Measurements from ENCODE around the gene HES4. TPM values are rescaled to one million over a fixed set of nuclear protein-coding genes. Genes with fewer than 3 reads are reported as not detected.

Gene HES4, protein sequence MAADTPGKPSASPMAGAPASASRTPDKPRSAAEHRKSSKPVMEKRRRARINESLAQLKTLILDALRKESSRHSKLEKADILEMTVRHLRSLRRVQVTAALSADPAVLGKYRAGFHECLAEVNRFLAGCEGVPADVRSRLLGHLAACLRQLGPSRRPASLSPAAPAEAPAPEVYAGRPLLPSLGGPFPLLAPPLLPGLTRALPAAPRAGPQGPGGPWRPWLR
- 10 to 100 TPM; 45.8 to 82.6 TPM for total RNA-seq

DNA sequence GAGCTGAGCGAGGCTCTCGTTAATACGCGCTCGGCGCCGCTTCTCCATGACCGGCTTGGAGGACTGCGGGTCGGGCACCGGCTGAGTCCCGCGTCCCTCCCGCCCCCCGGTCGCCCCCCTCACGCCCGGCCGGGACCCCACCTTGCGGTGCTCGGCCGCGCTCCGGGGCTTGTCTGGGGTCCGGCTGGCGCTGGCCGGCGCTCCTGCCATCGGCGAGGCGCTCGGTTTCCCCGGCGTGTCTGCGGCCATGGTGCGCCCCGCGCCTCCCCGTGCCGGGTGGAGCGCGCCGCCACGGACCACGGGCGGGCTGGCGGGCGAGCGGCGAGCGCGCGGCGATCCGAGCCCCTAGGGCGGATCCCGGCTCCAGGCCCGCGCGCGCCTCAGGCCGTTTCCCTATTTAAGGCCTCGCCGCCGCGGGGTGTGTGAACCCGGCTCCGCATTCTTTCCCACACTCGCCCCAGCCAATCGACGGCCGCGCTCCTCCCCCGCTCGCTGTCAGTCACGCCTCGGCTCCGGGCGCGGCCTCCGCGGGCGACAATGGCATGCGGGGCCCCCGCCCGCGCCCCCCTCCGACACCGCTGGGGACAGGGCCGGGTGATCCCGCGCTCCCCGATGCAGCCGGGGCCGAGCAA is at the start of gene HES4:
HES4 (minus strand) TSS at position 373 of the 632 bp plus-strand sequence; CDS start at position 249, 124 bp downstream.
- H3K27me3 ChIP-seq (replicated peaks; ENCODE audit: insufficient read depth): no peaks in the 10 kb centered on the region

DNA sequence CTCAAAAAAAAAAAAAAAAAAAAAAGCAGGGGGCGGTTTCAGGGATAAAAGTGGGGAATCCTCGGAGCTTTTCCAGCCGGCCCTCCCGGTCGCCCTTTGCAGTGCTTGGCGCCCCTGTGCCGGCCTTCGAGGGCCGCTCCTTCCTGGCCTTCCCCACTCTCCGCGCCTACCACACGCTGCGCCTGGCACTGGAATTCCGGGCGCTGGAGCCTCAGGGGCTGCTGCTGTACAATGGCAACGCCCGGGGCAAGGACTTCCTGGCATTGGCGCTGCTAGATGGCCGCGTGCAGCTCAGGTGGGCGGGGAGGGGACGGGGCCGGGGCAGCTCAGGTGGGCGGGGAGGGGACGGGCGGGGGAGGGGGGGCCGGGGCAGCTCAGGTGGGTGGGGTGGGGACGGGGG is 48.9 kb upstream of the HES4 start:
- Histone ChIP-seq H3K4me1 (replicated peaks) (no peaks in the 10 kb centered on the region), H3K27ac (no peak overlapping the region), H3K9me3 (no peaks in the 10 kb centered on the region), H3K36me3 (no peaks in the 10 kb centered on the region), H3K4me3 (no peak overlapping the region), H3K27me3 (replicated peaks; ENCODE audit: insufficient read depth) (no peaks in the 10 kb centered on the region)
- TF ChIP-seq, protein P1, sequence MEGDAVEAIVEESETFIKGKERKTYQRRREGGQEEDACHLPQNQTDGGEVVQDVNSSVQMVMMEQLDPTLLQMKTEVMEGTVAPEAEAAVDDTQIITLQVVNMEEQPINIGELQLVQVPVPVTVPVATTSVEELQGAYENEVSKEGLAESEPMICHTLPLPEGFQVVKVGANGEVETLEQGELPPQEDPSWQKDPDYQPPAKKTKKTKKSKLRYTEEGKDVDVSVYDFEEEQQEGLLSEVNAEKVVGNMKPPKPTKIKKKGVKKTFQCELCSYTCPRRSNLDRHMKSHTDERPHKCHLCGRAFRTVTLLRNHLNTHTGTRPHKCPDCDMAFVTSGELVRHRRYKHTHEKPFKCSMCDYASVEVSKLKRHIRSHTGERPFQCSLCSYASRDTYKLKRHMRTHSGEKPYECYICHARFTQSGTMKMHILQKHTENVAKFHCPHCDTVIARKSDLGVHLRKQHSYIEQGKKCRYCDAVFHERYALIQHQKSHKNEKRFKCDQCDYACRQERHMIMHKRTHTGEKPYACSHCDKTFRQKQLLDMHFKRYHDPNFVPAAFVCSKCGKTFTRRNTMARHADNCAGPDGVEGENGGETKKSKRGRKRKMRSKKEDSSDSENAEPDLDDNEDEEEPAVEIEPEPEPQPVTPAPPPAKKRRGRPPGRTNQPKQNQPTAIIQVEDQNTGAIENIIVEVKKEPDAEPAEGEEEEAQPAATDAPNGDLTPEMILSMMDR (IDR thresholded peaks at IDR 0.05): no peak
- TF ChIP-seq POLR2AphosphoS5 (IDR thresholded peaks at IDR 0.05): no peak
- intact Hi-C loops (cut with DNase I): no loop called here
- WGBS: 92% methylated on average over 15 of the region's 28 CpGs
- DNase-seq (ENCODE audit: low spot score): no peak

More for the DNA sequence above, at the start of gene HES4:
- WGBS: under 1% methylated on average over 65 of the region's 95 CpGs
- H3K4me1 ChIP-seq (replicated peaks): peaks cover 4% of the 10 kb centered on the region
- H3K36me3 ChIP-seq: no peaks in the 10 kb centered on the region
- intact Hi-C loops (cut with DNase I): no loop called here
- H3K4me3 ChIP-seq: peak within 1 kb of the TSS; percentile 59 to 71
- H3K9me3 ChIP-seq: no peaks in the 10 kb centered on the region
- peak; percentile 91 for DNase-seq (ENCODE audit: low spot score)
- peak within 1 kb of the TSS; percentile 94 to 95 for H3K27ac ChIP-seq
- TF ChIP-seq, protein P1 (IDR thresholded peaks at IDR 0.05): no peak
- TF ChIP-seq POLR2AphosphoS5 (IDR thresholded peaks at IDR 0.05) (peak; percentile 78), POLR2A (IDR thresholded peaks at IDR 0.05) (peak; percentile 88)

DNA sequence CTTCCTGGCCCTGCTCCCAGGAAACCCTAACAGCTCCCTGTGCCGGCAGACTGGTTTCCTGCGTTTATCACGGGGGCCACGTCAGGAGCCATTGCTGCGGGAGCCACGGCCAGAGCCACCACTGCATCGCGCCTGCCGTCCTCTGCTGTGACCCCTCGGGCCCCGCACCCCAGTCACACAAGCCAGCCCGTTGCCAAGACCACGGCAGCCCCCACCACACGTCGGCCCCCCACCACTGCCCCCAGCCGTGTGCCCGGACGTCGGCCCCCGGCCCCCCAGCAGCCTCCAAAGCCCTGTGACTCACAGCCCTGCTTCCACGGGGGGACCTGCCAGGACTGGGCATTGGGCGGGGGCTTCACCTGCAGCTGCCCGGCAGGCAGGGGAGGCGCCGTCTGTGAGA is 48.1 kb upstream of the HES4 start:
- H3K4me1 ChIP-seq (replicated peaks): no peaks in the 10 kb centered on the region
- H3K27ac ChIP-seq: no peak overlapping the region
- DNase-seq (ENCODE audit: low spot score): no peak
- TF ChIP-seq POLR2AphosphoS5 (IDR thresholded peaks at IDR 0.05) (no peak), POLR2A (IDR thresholded peaks at IDR 0.05) (no peak)
- TF ChIP-seq, protein P1 (IDR thresholded peaks at IDR 0.05): no peak
- WGBS: 86% methylated on average over 25 of the region's 25 CpGs
- no peak overlapping the region for H3K4me3 ChIP-seq
- no peaks in the 10 kb centered on the region for H3K36me3 ChIP-seq
- H3K27me3 ChIP-seq (replicated peaks; ENCODE audit: insufficient read depth): no peaks in the 10 kb centered on the region
- H3K9me3 ChIP-seq: no peaks in the 10 kb centered on the region
- intact Hi-C loops (cut with DNase I): no loop called here

DNA sequence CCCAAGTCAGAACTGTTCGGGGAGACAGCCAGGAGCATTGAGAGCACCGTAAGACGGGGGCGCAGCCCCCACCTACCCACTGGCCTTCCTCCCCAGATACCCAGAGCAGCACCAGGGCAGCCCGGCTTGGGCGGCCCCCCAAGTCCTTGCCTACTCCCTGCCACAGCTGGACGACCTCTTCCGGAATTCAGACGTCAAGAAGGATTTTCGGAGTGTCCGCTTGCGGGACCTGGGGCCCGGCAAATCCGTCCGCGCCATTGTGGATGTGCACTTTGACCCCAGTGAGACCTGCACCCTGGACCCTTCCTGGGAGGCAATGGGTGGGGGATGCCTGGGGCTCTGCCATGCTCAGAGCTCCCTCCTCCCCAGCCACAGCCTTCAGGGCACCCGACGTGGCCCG is 47.5 kb upstream of the HES4 start:
- no peaks in the 10 kb centered on the region for H3K27me3 ChIP-seq (replicated peaks; ENCODE audit: insufficient read depth)
- intact Hi-C loops (cut with DNase I): no loop called here
- H3K4me3 ChIP-seq: no peak overlapping the region
- no peaks in the 10 kb centered on the region for H3K4me1 ChIP-seq (replicated peaks)
- WGBS: 95% methylated on average over 19 of the region's 19 CpGs
- H3K36me3 ChIP-seq: no peaks in the 10 kb centered on the region
- TF ChIP-seq, protein P1 (IDR thresholded peaks at IDR 0.05): no peak
- no peak for TF ChIP-seq POLR2A (IDR thresholded peaks at IDR 0.05)
- no peak for TF ChIP-seq POLR2AphosphoS5 (IDR thresholded peaks at IDR 0.05)
- H3K9me3 ChIP-seq: no peaks in the 10 kb centered on the region
- no peak overlapping the region for H3K27ac ChIP-seq
- no peak for DNase-seq (ENCODE audit: low spot score)

DNA sequence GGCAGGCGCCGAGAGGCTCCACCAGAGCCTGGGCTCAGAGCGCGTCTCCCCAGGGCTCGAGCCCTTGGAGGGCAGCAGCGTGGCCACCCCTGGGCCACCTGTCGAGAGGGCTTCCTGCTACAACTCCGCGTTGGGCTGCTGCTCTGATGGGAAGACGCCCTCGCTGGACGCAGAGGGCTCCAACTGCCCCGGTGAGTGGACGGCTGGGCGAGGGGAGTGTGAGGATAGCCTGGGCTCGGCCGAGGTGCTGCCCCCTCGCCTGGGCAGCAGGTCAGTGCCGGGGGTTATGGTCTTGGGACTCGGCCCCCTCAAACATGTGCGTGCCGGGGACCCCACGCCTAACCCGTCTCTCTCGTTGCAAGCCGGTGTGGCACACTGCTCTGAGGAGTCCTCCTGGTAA is 46.9 kb upstream of the HES4 start:
- no peaks in the 10 kb centered on the region for H3K36me3 ChIP-seq
- TF ChIP-seq POLR2A (IDR thresholded peaks at IDR 0.05) (no peak), POLR2AphosphoS5 (IDR thresholded peaks at IDR 0.05) (no peak)
- TF ChIP-seq, protein P1 (IDR thresholded peaks at IDR 0.05): no peak
- H3K27me3 ChIP-seq (replicated peaks; ENCODE audit: insufficient read depth): no peaks in the 10 kb centered on the region
- H3K27ac ChIP-seq: no peak overlapping the region
- intact Hi-C loops (cut with DNase I): no loop called here
- no peak for DNase-seq (ENCODE audit: low spot score)
- no peaks in the 10 kb centered on the region for H3K9me3 ChIP-seq
- H3K4me3 ChIP-seq: no peak overlapping the region
- 96% methylated on average over 25 of the region's 26 CpGs for WGBS
- no peaks in the 10 kb centered on the region for H3K4me1 ChIP-seq (replicated peaks)
